ENCODE data around the gene BUD13.

DNA sequence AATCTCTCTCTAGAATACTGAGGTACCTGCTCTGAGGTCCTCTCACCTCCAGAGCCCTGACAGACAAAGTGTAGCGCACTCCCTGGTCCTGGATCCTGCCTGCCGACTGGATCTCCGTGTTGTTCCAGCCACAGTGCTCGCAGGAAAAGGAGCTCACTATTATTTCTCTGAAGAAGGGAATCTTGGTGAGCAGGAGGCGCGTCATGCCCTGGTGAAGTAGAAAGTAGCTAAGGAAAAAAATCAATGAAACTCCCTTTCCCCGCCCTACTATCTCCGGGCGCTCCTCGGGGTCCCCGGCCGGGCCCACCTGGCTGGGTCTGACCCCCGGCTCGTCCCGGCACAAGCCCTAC, 14.6 kb upstream of the BUD13 start:
- TF ChIP-seq EZH2phosphoT487 (IDR thresholded peaks at IDR 0.05; ENCODE audit: borderline replicate concordance): no peak
- TF ChIP-seq, protein P1, sequence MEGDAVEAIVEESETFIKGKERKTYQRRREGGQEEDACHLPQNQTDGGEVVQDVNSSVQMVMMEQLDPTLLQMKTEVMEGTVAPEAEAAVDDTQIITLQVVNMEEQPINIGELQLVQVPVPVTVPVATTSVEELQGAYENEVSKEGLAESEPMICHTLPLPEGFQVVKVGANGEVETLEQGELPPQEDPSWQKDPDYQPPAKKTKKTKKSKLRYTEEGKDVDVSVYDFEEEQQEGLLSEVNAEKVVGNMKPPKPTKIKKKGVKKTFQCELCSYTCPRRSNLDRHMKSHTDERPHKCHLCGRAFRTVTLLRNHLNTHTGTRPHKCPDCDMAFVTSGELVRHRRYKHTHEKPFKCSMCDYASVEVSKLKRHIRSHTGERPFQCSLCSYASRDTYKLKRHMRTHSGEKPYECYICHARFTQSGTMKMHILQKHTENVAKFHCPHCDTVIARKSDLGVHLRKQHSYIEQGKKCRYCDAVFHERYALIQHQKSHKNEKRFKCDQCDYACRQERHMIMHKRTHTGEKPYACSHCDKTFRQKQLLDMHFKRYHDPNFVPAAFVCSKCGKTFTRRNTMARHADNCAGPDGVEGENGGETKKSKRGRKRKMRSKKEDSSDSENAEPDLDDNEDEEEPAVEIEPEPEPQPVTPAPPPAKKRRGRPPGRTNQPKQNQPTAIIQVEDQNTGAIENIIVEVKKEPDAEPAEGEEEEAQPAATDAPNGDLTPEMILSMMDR (conservative IDR thresholded peaks at IDR 0.05; ENCODE audit: low read length): no peak
